Measurements from ENCODE around the gene NDRG3. TPM values are rescaled to one million over a fixed set of nuclear protein-coding genes. Genes with fewer than 3 reads are reported as not detected.

The NDRG3 gene
- polyA plus RNA-seq, 1 donor from 2014 or later, result 61.0 TPM

GRCh38 chr20:36728986-36729385 is 16.9 kb downstream of the NDRG3 start:
- no peak overlapping the region for H3K27ac ChIP-seq (ENCODE audit: low read length)
- H3K4me2 ChIP-seq (ENCODE audit: low read length), result no peak overlapping the region
- no peaks in the 10 kb centered on the region for H3K9me3 ChIP-seq (ENCODE audit: low read length)
- no peaks in the 10 kb centered on the region for H3K27me3 ChIP-seq (ENCODE audit: insufficient read depth, low read depth, low read length)
- no peaks in the 10 kb centered on the region for H3F3A ChIP-seq (ENCODE audit: insufficient read depth, low read length, poor library complexity, severe bottlenecking)
- H4K20me1 ChIP-seq (ENCODE audit: insufficient read depth), result no peaks in the 10 kb centered on the region
- no peak overlapping the region for H2AFZ ChIP-seq (ENCODE audit: low read depth, low read length)
- TF ChIP-seq EZH2 (IDR thresholded peaks at IDR 0.05; ENCODE audit: borderline replicate concordance, insufficient read depth, low read length, poor library complexity, severe bottlenecking), result no peak
- no peak for TF ChIP-seq CTCF (IDR thresholded peaks at IDR 0.05; ENCODE audit: poor library complexity, severe bottlenecking)
- TF ChIP-seq TAF1 (IDR thresholded peaks at IDR 0.05; ENCODE audit: low read depth), result no peak
- TF ChIP-seq SMC3 (conservative IDR thresholded peaks at IDR 0.05; ENCODE audit: poor library complexity), result no peak
- TF ChIP-seq RAD21 (conservative IDR thresholded peaks at IDR 0.05), result no peak
- no peak for TF ChIP-seq MXI1 (conservative IDR thresholded peaks at IDR 0.05; ENCODE audit: poor library complexity, severe bottlenecking)
- TF ChIP-seq, protein P1, sequence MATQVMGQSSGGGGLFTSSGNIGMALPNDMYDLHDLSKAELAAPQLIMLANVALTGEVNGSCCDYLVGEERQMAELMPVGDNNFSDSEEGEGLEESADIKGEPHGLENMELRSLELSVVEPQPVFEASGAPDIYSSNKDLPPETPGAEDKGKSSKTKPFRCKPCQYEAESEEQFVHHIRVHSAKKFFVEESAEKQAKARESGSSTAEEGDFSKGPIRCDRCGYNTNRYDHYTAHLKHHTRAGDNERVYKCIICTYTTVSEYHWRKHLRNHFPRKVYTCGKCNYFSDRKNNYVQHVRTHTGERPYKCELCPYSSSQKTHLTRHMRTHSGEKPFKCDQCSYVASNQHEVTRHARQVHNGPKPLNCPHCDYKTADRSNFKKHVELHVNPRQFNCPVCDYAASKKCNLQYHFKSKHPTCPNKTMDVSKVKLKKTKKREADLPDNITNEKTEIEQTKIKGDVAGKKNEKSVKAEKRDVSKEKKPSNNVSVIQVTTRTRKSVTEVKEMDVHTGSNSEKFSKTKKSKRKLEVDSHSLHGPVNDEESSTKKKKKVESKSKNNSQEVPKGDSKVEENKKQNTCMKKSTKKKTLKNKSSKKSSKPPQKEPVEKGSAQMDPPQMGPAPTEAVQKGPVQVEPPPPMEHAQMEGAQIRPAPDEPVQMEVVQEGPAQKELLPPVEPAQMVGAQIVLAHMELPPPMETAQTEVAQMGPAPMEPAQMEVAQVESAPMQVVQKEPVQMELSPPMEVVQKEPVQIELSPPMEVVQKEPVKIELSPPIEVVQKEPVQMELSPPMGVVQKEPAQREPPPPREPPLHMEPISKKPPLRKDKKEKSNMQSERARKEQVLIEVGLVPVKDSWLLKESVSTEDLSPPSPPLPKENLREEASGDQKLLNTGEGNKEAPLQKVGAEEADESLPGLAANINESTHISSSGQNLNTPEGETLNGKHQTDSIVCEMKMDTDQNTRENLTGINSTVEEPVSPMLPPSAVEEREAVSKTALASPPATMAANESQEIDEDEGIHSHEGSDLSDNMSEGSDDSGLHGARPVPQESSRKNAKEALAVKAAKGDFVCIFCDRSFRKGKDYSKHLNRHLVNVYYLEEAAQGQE (IDR thresholded peaks at IDR 0.05; ENCODE audit: borderline replicate concordance), result no peak
- TF ChIP-seq EP300 (conservative IDR thresholded peaks at IDR 0.05; ENCODE audit: poor library complexity, severe bottlenecking), result no peak
- TF ChIP-seq POLR2AphosphoS5 (IDR thresholded peaks at IDR 0.05), result no peak
- H3K9ac ChIP-seq (ENCODE audit: low read length), result no peak overlapping the region
- no peaks in the 10 kb centered on the region for H3K9me2 ChIP-seq (ENCODE audit: insufficient read depth, low read length)
- no peaks in the 10 kb centered on the region for H3K36me3 ChIP-seq (ENCODE audit: insufficient read depth, low read length)
- H3K79me2 ChIP-seq (replicated peaks; ENCODE audit: insufficient read depth, low read length), result no peaks in the 10 kb centered on the region
- no peak overlapping the region for H3K4me3 ChIP-seq (ENCODE audit: low read length)

DNA sequence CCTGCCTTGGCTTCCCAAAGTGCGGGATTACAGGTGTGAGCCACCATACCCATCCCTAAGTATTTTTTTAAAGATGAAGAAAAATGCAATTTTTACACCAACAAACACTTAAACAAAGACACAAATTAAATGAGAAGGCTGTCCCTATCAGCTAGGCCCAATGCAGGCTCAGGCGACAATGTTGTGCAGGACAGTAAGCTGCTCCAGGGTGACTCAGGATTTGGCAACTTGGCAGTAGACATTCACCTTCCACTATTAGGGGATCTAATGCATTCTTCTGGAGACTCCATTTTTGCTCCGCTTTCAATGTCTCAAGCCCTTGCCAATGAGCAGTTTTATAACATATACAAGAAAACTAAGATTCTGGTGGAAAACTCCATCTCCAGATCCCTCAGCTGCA is 19.7 kb downstream of the NDRG3 start:
- Histone ChIP-seq H4K20me1 (ENCODE audit: insufficient read depth) (no peaks in the 10 kb centered on the region), H3F3A (ENCODE audit: insufficient read depth, low read length, poor library complexity, severe bottlenecking) (no peaks in the 10 kb centered on the region), H3K36me3 (ENCODE audit: insufficient read depth, low read length) (no peaks in the 10 kb centered on the region), H3K9me3 (ENCODE audit: low read length) (no peaks in the 10 kb centered on the region), H3K4me2 (ENCODE audit: low read length) (no peak overlapping the region), H3K9me2 (ENCODE audit: insufficient read depth, low read length) (no peaks in the 10 kb centered on the region), H3K4me3 (ENCODE audit: low read length) (no peak overlapping the region), H3K9ac (ENCODE audit: low read length) (no peak overlapping the region), H3K79me2 (replicated peaks; ENCODE audit: insufficient read depth, low read length) (no peaks in the 10 kb centered on the region), H2AFZ (ENCODE audit: low read depth, low read length) (no peak overlapping the region), H3K27me3 (ENCODE audit: insufficient read depth, low read depth, low read length) (no peaks in the 10 kb centered on the region), H3K27ac (ENCODE audit: low read length) (no peak overlapping the region)
- TF ChIP-seq, protein P1 (IDR thresholded peaks at IDR 0.05; ENCODE audit: borderline replicate concordance), result no peak
- TF ChIP-seq MXI1 (conservative IDR thresholded peaks at IDR 0.05; ENCODE audit: poor library complexity, severe bottlenecking) (no peak), CTCF (IDR thresholded peaks at IDR 0.05; ENCODE audit: poor library complexity, severe bottlenecking) (no peak), EP300 (conservative IDR thresholded peaks at IDR 0.05; ENCODE audit: poor library complexity, severe bottlenecking) (no peak), SMC3 (conservative IDR thresholded peaks at IDR 0.05; ENCODE audit: poor library complexity) (no peak), TAF1 (IDR thresholded peaks at IDR 0.05; ENCODE audit: low read depth) (no peak), RAD21 (conservative IDR thresholded peaks at IDR 0.05) (no peak), EZH2 (IDR thresholded peaks at IDR 0.05; ENCODE audit: borderline replicate concordance, insufficient read depth, low read length, poor library complexity, severe bottlenecking) (no peak), POLR2AphosphoS5 (IDR thresholded peaks at IDR 0.05) (no peak)
